ENCODE data around the gene MPDU1. TPM values are rescaled to one million over a fixed set of nuclear protein-coding genes. Genes with fewer than 3 reads are reported as not detected.

Gene MPDU1
- total RNA-seq, 1 experiment from 2014 or later: 57.0 TPM

- H3K36me3 Mint-ChIP-seq: peaks cover 55% of the 10 kb centered on the region
- ChIA-PET CTCF (interaction anchor here (1.2 to 1.4 kb wide), 2 partner anchors 22 to 80 kb away, joined by 3 to 4 read pairs; partner anchors contain the start of gene FXR2), POLR2A (interaction anchor here (4.6 kb wide), 1 partner anchor 95 kb away, joined by 41 read pairs; the partner anchor contains the start of genes TP53 and WRAP53)
- DNase-seq (ENCODE audit: low spot score) (no peak), ATAC-seq (no peak)
- TF ChIP-seq FOXJ3 (CRISPR knock-in tag; IDR thresholded peaks at IDR 0.05; ENCODE audit: borderline replicate concordance) (no peak), JUN (CRISPR knock-in tag; IDR thresholded peaks at IDR 0.05) (no peak), ZMAT4 (CRISPR knock-in tag; IDR thresholded peaks at IDR 0.05) (no peak), ZNF423 (CRISPR knock-in tag; IDR thresholded peaks at IDR 0.05) (no peak), JAZF1 (CRISPR knock-in tag; IDR thresholded peaks at IDR 0.05) (no peak), ZNF263 (CRISPR knock-in tag; IDR thresholded peaks at IDR 0.05; ENCODE audit: low read depth) (no peak), RORB (CRISPR knock-in tag; IDR thresholded peaks at IDR 0.05) (no peak), ZNF532 (CRISPR knock-in tag; IDR thresholded peaks at IDR 0.05; ENCODE audit: borderline replicate concordance) (no peak), TEAD1 (CRISPR knock-in tag; IDR thresholded peaks at IDR 0.05) (no peak), FOXP1 (CRISPR knock-in tag; IDR thresholded peaks at IDR 0.05; ENCODE audit: borderline replicate concordance) (no peak), AR (CRISPR knock-in tag; IDR thresholded peaks at IDR 0.05) (no peak), NR1H2 (CRISPR knock-in tag; IDR thresholded peaks at IDR 0.05) (no peak), GTF2I (CRISPR knock-in tag; conservative IDR thresholded peaks at IDR 0.05) (no peak), TCF7 (CRISPR knock-in tag; IDR thresholded peaks at IDR 0.05; ENCODE audit: low read depth) (no peak), E2F5 (CRISPR knock-in tag; IDR thresholded peaks at IDR 0.05) (no peak)
- TF ChIP-seq, protein P1, sequence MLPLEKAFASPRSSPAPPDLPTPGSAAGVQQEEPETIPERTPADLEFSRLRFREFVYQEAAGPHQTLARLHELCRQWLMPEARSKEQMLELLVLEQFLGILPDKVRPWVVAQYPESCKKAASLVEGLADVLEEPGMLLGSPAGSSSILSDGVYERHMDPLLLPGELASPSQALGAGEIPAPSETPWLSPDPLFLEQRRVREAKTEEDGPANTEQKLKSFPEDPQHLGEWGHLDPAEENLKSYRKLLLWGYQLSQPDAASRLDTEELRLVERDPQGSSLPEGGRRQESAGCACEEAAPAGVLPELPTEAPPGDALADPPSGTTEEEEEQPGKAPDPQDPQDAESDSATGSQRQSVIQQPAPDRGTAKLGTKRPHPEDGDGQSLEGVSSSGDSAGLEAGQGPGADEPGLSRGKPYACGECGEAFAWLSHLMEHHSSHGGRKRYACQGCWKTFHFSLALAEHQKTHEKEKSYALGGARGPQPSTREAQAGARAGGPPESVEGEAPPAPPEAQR (CRISPR knock-in tag; IDR thresholded peaks at IDR 0.05): no peak
- TF ChIP-seq, protein P2, sequence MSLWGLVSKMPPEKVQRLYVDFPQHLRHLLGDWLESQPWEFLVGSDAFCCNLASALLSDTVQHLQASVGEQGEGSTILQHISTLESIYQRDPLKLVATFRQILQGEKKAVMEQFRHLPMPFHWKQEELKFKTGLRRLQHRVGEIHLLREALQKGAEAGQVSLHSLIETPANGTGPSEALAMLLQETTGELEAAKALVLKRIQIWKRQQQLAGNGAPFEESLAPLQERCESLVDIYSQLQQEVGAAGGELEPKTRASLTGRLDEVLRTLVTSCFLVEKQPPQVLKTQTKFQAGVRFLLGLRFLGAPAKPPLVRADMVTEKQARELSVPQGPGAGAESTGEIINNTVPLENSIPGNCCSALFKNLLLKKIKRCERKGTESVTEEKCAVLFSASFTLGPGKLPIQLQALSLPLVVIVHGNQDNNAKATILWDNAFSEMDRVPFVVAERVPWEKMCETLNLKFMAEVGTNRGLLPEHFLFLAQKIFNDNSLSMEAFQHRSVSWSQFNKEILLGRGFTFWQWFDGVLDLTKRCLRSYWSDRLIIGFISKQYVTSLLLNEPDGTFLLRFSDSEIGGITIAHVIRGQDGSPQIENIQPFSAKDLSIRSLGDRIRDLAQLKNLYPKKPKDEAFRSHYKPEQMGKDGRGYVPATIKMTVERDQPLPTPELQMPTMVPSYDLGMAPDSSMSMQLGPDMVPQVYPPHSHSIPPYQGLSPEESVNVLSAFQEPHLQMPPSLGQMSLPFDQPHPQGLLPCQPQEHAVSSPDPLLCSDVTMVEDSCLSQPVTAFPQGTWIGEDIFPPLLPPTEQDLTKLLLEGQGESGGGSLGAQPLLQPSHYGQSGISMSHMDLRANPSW (CRISPR knock-in tag; conservative IDR thresholded peaks at IDR 0.05; ENCODE audit: low read depth): no peak
- TF ChIP-seq, protein P3, sequence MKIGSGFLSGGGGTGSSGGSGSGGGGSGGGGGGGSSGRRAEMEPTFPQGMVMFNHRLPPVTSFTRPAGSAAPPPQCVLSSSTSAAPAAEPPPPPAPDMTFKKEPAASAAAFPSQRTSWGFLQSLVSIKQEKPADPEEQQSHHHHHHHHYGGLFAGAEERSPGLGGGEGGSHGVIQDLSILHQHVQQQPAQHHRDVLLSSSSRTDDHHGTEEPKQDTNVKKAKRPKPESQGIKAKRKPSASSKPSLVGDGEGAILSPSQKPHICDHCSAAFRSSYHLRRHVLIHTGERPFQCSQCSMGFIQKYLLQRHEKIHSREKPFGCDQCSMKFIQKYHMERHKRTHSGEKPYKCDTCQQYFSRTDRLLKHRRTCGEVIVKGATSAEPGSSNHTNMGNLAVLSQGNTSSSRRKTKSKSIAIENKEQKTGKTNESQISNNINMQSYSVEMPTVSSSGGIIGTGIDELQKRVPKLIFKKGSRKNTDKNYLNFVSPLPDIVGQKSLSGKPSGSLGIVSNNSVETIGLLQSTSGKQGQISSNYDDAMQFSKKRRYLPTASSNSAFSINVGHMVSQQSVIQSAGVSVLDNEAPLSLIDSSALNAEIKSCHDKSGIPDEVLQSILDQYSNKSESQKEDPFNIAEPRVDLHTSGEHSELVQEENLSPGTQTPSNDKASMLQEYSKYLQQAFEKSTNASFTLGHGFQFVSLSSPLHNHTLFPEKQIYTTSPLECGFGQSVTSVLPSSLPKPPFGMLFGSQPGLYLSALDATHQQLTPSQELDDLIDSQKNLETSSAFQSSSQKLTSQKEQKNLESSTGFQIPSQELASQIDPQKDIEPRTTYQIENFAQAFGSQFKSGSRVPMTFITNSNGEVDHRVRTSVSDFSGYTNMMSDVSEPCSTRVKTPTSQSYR (CRISPR knock-in tag; IDR thresholded peaks at IDR 0.05): no peak
- TF ChIP-seq, protein P4, sequence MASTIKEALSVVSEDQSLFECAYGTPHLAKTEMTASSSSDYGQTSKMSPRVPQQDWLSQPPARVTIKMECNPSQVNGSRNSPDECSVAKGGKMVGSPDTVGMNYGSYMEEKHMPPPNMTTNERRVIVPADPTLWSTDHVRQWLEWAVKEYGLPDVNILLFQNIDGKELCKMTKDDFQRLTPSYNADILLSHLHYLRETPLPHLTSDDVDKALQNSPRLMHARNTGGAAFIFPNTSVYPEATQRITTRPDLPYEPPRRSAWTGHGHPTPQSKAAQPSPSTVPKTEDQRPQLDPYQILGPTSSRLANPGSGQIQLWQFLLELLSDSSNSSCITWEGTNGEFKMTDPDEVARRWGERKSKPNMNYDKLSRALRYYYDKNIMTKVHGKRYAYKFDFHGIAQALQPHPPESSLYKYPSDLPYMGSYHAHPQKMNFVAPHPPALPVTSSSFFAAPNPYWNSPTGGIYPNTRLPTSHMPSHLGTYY (CRISPR knock-in tag; IDR thresholded peaks at IDR 0.05): no peak
- H3K4me1 Mint-ChIP-seq: peaks cover 26% of the 10 kb centered on the region
- no peak overlapping the region for H3K4me3 Mint-ChIP-seq
- H3K9me3 Mint-ChIP-seq: no peaks in the 10 kb centered on the region
- no peaks in the 10 kb centered on the region for H3K27me3 Mint-ChIP-seq (ENCODE audit: low read depth)
- H3K27ac Mint-ChIP-seq: no peak overlapping the region
These were observed 8.9 kb downstream of the MPDU1 start for GRCh38 chr17:7592422-7593021.
